GM23338 (cell line): ENCODE data around the gene AQP1. TPM values are rescaled to one million over a fixed set of nuclear protein-coding genes. Genes with fewer than 3 reads are reported as not detected.

Experiments used
- ATAC-seq: fragments of 200-7000 bp; cut with Tn5 transposase; 3 replicates; pipeline ENCODE4 v1.9.1; 2020
- DNase-seq: peaks from one replicate; pipeline ENCODE4 v3.0.0-alpha.2; 2015; ENCODE audit warnings: low spot score
- H2AFZ ChIP-seq: fragments of 200-600 bp; sonication (generic); 2 replicates; pipeline ENCODE4 v1.8.0; 2016; ENCODE audit warnings: antibody characterized with exemption, mild to moderate bottlenecking, moderate library complexity
- H3F3A ChIP-seq: fragments of 200-600 bp; sonication (generic); replicated peaks from 2 replicates; pipeline ENCODE4 v1.8.0; 2017; ENCODE audit warnings: antibody characterized with exemption, mixed run types, low read depth
- H3K27ac ChIP-seq: fragments of 200-600 bp; sonication (generic); 2 replicates; pipeline ENCODE4 v1.6.1; 2016; ENCODE audit warnings: low read depth
- H3K27me3 ChIP-seq: fragments of 200-600 bp; sonication (generic); 2 replicates; pipeline ENCODE4 v1.8.0; 2016; ENCODE audit warnings: mild to moderate bottlenecking, mixed run types, moderate library complexity; ENCODE audit not compliant: insufficient read depth
- H3K36me3 ChIP-seq: fragments of 200-600 bp; sonication (generic); 2 replicates; pipeline ENCODE4 v1.8.0; 2016; ENCODE audit warnings: mild to moderate bottlenecking; ENCODE audit not compliant: insufficient read depth
- H3K4me1 ChIP-seq: fragments of 200-600 bp; sonication (generic); 2 replicates; pipeline ENCODE4 v1.8.0; 2016; ENCODE audit warnings: mild to moderate bottlenecking, moderate library complexity; ENCODE audit not compliant: insufficient read depth
- H3K4me2 ChIP-seq: fragments of 200-600 bp; sonication (generic); 2 replicates; pipeline ENCODE4 v1.7.1; 2017; ENCODE audit warnings: mixed run types
- H3K4me3 ChIP-seq: fragments of 200-600 bp; sonication (generic); 2 replicates; pipeline ENCODE4 v1.6.1; 2016; ENCODE audit warnings: mixed run types
- H3K79me2 ChIP-seq: fragments of 200-600 bp; sonication (generic); replicated peaks from 2 replicates; pipeline ENCODE4 v1.8.0; 2017; ENCODE audit warnings: mild to moderate bottlenecking; ENCODE audit not compliant: insufficient read depth
- H3K9me2 ChIP-seq: fragments of 200-600 bp; sonication (generic); 2 replicates; pipeline ENCODE4 v1.8.0; 2017; ENCODE audit not compliant: insufficient read depth
- H4K20me1 ChIP-seq: fragments of 200-600 bp; sonication (generic); replicated peaks from 2 replicates; pipeline ENCODE4 v1.8.0; 2017; ENCODE audit warnings: mild to moderate bottlenecking; ENCODE audit not compliant: insufficient read depth
- H3K27ac Mint-ChIP-seq: 2 replicates; pipeline ENCODE4 v1.8.0; 2020; ENCODE audit warnings: inconsistent platforms, mild to moderate bottlenecking, moderate library complexity, mixed read lengths
- H3K27me3 Mint-ChIP-seq: 3 replicates; pipeline ENCODE4 v1.8.0; 2022; ENCODE audit warnings: low read depth, mild to moderate bottlenecking, moderate library complexity, mixed read lengths, inconsistent platforms; ENCODE audit not compliant: insufficient read depth, poor library complexity
- H3K36me3 Mint-ChIP-seq: 3 replicates; pipeline ENCODE4 v1.8.0; 2021; ENCODE audit warnings: low read depth, mild to moderate bottlenecking, inconsistent platforms, moderate library complexity, mixed read lengths
- H3K4me1 Mint-ChIP-seq: 3 replicates; pipeline ENCODE4 v1.8.0; 2020; ENCODE audit warnings: mild to moderate bottlenecking, inconsistent platforms, mixed read lengths
- H3K4me3 Mint-ChIP-seq: 3 replicates; pipeline ENCODE4 v1.8.0; 2021; ENCODE audit warnings: moderate library complexity, mild to moderate bottlenecking, inconsistent platforms, mixed read lengths
- H3K9me3 Mint-ChIP-seq: 3 replicates; pipeline ENCODE4 v1.8.0; 2020; ENCODE audit warnings: moderate library complexity, mild to moderate bottlenecking, inconsistent platforms, mixed read lengths
- CREB1 ChIP-seq: fragments of 250-450 bp; sonication (Bioruptor Pico); IDR thresholded peaks from 2 replicates; pipeline ENCODE4 v1.5.0; 2020; ENCODE audit warnings: low read depth, mild to moderate bottlenecking, moderate library complexity
- ETS1 ChIP-seq: IDR thresholded peaks from 2 replicates; pipeline ENCODE4 v1.6.1; 2016; ENCODE audit warnings: antibody characterized with exemption
- EZH2 ChIP-seq: fragments of 200-600 bp; sonication (generic); IDR thresholded peaks from one replicate; pipeline ENCODE4 v1.8.0; 2017; ENCODE audit warnings: antibody characterized with exemption, mild to moderate bottlenecking, low read depth; ENCODE audit not compliant: unreplicated experiment
- EZH2phosphoT487 ChIP-seq: fragments of 200-600 bp; sonication (generic); IDR thresholded peaks from one replicate; pipeline ENCODE4 v1.8.1; 2018; ENCODE audit warnings: antibody characterized with exemption; ENCODE audit not compliant: unreplicated experiment
- JUNB ChIP-seq: IDR thresholded peaks from one replicate; pipeline ENCODE4 v1.6.1; 2016; ENCODE audit warnings: antibody characterized with exemption; ENCODE audit not compliant: unreplicated experiment
- NANOG ChIP-seq: IDR thresholded peaks from 2 replicates; pipeline ENCODE4 v1.6.1; 2016; ENCODE audit warnings: antibody characterized with exemption, borderline replicate concordance
- POLR2AphosphoS5 ChIP-seq: IDR thresholded peaks from 2 replicates; pipeline ENCODE4 v1.6.1; 2016; ENCODE audit warnings: antibody characterized with exemption, low read depth
- STAT1 ChIP-seq: IDR thresholded peaks from one replicate; pipeline ENCODE4 v1.6.1; 2016; ENCODE audit warnings: antibody characterized with exemption; ENCODE audit not compliant: unreplicated experiment
- ZNF114 ChIP-seq: fragments of 250-450 bp; sonication (Bioruptor Pico); IDR thresholded peaks from 2 replicates; pipeline ENCODE4 v1.5.0; 2020; ENCODE audit warnings: mild to moderate bottlenecking, moderate library complexity
- ZNF331 ChIP-seq: fragments of 250-450 bp; sonication (Bioruptor Pico); IDR thresholded peaks from 2 replicates; pipeline ENCODE4 v1.5.0; 2020; ENCODE audit warnings: low read depth, mild to moderate bottlenecking, moderate library complexity
- polyA plus RNA-seq: library from polyadenylated mRNA; unstranded; fragments of >200 nt; fragmentation: Nextera tagmentation; extraction: Ambion mirVana; gene quantifications from 2 replicates; pipeline ENCODE4 v1.2.1, GENCODE V29; 2016
- total RNA-seq: library from RNA; depleted of rRNA; stranded (reverse); fragments of >200 nt; shearing (Covaris generic); gene quantifications from 2 replicates; pipeline ENCODE4 v1.2.3, GENCODE V29; 2014
- TF ChIP-seq, protein P1 (sequence below): fragments of 250-450 bp; sonication (Bioruptor Pico); IDR thresholded peaks from 2 replicates; pipeline ENCODE4 v1.5.0; 2020; ENCODE audit warnings: mild to moderate bottlenecking, moderate library complexity
- TF ChIP-seq, protein P2 (sequence below): IDR thresholded peaks from one replicate; pipeline ENCODE4 v1.6.1; 2018; ENCODE audit warnings: antibody characterized with exemption; ENCODE audit not compliant: unreplicated experiment
- TF ChIP-seq, protein P3 (sequence below), 2 experiments: fragments of 200-600 bp in 1 of 2; sonication (generic) in 1 of 2; conservative IDR thresholded peaks; 2 replicates each; pipeline versions ENCODE4 v1.5.1 to v1.6.1; 2016 to 2017; ENCODE audit warnings: antibody characterized with exemption in 2 of 2, low read depth in 2 of 2, mild to moderate bottlenecking in 2 of 2, moderate library complexity in 1 of 2

AQP1 gene
- total and polyA plus RNA-seq, 2 experiments from 2014 or later, result 0.28 TPM; not detected in 1

GRCh38 chr7:30874656-30875302 lies 36.9 kb upstream of the AQP1 start:
- H3K27me3 ChIP-seq, result no peaks in the 10 kb centered on the region

More at GRCh38 chr7:30874656-30875302, 36.9 kb upstream of the AQP1 start:
- Histone ChIP-seq H3K36me3 (no peaks in the 10 kb centered on the region), H3F3A (no peaks in the 10 kb centered on the region), H3K4me2 (no peak overlapping the region), H3K79me2 (no peaks in the 10 kb centered on the region), H3K4me1 (peaks cover 5% of the 10 kb centered on the region), H3K9me2 (peaks cover 6% of the 10 kb centered on the region; the same call in 1 of the 2 replicates), H3K27ac (no peak overlapping the region), H3K4me3 (no peak overlapping the region), H4K20me1 (no peaks in the 10 kb centered on the region), H2AFZ (no peak overlapping the region)
- H3K4me3 Mint-ChIP-seq, result no peak overlapping the region
- H3K4me1 Mint-ChIP-seq, result peaks cover 26% of the 10 kb centered on the region
- TF ChIP-seq CREB1, result no peak
- no peak for TF ChIP-seq ZNF331
- no peak for TF ChIP-seq JUNB
- no peak for TF ChIP-seq ZNF114 (CRISPR knock-in tag)
- TF ChIP-seq, protein P1, sequence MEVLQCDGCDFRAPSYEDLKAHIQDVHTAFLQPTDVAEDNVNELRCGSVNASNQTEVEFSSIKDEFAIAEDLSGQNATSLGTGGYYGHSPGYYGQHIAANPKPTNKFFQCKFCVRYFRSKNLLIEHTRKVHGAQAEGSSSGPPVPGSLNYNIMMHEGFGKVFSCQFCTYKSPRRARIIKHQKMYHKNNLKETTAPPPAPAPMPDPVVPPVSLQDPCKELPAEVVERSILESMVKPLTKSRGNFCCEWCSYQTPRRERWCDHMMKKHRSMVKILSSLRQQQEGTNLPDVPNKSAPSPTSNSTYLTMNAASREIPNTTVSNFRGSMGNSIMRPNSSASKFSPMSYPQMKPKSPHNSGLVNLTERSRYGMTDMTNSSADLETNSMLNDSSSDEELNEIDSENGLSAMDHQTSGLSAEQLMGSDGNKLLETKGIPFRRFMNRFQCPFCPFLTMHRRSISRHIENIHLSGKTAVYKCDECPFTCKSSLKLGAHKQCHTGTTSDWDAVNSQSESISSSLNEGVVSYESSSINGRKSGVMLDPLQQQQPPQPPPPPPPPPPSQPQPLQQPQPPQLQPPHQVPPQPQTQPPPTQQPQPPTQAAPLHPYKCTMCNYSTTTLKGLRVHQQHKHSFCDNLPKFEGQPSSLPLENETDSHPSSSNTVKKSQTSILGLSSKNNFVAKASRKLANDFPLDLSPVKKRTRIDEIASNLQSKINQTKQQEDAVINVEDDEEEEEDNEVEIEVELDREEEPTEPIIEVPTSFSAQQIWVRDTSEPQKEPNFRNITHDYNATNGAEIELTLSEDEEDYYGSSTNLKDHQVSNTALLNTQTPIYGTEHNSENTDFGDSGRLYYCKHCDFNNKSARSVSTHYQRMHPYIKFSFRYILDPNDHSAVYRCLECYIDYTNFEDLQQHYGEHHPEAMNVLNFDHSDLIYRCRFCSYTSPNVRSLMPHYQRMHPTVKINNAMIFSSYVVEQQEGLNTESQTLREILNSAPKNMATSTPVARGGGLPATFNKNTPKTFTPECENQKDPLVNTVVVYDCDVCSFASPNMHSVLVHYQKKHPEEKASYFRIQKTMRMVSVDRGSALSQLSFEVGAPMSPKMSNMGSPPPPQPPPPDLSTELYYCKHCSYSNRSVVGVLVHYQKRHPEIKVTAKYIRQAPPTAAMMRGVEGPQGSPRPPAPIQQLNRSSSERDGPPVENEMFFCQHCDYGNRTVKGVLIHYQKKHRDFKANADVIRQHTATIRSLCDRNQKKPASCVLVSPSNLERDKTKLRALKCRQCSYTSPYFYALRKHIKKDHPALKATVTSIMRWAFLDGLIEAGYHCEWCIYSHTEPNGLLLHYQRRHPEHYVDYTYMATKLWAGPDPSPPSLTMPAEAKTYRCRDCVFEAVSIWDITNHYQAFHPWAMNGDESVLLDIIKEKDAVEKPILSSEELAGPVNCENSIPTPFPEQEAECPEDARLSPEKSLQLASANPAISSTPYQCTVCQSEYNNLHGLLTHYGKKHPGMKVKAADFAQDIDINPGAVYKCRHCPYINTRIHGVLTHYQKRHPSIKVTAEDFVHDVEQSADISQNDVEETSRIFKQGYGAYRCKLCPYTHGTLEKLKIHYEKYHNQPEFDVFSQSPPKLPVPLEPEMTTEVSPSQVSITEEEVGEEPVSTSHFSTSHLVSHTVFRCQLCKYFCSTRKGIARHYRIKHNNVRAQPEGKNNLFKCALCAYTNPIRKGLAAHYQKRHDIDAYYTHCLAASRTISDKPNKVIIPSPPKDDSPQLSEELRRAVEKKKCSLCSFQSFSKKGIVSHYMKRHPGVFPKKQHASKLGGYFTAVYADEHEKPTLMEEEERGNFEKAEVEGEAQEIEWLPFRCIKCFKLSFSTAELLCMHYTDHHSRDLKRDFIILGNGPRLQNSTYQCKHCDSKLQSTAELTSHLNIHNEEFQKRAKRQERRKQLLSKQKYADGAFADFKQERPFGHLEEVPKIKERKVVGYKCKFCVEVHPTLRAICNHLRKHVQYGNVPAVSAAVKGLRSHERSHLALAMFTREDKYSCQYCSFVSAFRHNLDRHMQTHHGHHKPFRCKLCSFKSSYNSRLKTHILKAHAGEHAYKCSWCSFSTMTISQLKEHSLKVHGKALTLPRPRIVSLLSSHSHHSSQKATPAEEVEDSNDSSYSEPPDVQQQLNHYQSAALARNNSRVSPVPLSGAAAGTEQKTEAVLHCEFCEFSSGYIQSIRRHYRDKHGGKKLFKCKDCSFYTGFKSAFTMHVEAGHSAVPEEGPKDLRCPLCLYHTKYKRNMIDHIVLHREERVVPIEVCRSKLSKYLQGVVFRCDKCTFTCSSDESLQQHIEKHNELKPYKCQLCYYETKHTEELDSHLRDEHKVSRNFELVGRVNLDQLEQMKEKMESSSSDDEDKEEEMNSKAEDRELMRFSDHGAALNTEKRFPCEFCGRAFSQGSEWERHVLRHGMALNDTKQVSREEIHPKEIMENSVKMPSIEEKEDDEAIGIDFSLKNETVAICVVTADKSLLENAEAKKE (CRISPR knock-in tag), result no peak
- TF ChIP-seq, protein P2, sequence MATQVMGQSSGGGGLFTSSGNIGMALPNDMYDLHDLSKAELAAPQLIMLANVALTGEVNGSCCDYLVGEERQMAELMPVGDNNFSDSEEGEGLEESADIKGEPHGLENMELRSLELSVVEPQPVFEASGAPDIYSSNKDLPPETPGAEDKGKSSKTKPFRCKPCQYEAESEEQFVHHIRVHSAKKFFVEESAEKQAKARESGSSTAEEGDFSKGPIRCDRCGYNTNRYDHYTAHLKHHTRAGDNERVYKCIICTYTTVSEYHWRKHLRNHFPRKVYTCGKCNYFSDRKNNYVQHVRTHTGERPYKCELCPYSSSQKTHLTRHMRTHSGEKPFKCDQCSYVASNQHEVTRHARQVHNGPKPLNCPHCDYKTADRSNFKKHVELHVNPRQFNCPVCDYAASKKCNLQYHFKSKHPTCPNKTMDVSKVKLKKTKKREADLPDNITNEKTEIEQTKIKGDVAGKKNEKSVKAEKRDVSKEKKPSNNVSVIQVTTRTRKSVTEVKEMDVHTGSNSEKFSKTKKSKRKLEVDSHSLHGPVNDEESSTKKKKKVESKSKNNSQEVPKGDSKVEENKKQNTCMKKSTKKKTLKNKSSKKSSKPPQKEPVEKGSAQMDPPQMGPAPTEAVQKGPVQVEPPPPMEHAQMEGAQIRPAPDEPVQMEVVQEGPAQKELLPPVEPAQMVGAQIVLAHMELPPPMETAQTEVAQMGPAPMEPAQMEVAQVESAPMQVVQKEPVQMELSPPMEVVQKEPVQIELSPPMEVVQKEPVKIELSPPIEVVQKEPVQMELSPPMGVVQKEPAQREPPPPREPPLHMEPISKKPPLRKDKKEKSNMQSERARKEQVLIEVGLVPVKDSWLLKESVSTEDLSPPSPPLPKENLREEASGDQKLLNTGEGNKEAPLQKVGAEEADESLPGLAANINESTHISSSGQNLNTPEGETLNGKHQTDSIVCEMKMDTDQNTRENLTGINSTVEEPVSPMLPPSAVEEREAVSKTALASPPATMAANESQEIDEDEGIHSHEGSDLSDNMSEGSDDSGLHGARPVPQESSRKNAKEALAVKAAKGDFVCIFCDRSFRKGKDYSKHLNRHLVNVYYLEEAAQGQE, result no peak
- no peak for TF ChIP-seq STAT1
- no peak for TF ChIP-seq EZH2
- TF ChIP-seq ETS1, result no peak
- TF ChIP-seq EZH2phosphoT487, result no peak
- TF ChIP-seq, protein P3, sequence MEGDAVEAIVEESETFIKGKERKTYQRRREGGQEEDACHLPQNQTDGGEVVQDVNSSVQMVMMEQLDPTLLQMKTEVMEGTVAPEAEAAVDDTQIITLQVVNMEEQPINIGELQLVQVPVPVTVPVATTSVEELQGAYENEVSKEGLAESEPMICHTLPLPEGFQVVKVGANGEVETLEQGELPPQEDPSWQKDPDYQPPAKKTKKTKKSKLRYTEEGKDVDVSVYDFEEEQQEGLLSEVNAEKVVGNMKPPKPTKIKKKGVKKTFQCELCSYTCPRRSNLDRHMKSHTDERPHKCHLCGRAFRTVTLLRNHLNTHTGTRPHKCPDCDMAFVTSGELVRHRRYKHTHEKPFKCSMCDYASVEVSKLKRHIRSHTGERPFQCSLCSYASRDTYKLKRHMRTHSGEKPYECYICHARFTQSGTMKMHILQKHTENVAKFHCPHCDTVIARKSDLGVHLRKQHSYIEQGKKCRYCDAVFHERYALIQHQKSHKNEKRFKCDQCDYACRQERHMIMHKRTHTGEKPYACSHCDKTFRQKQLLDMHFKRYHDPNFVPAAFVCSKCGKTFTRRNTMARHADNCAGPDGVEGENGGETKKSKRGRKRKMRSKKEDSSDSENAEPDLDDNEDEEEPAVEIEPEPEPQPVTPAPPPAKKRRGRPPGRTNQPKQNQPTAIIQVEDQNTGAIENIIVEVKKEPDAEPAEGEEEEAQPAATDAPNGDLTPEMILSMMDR (conservative IDR thresholded peaks at IDR 0.05; ENCODE audit: low read depth in 2 of 2), result no peak
- no peak for TF ChIP-seq NANOG
- TF ChIP-seq POLR2AphosphoS5, result no peak
- H3K27me3 Mint-ChIP-seq, result peaks cover 5% of the 10 kb centered on the region
- no peak overlapping the region for H3K27ac Mint-ChIP-seq
- peaks cover 13% of the 10 kb centered on the region for H3K36me3 Mint-ChIP-seq
- peaks cover 3% of the 10 kb centered on the region; the same call in 1 of the 3 replicates for H3K9me3 Mint-ChIP-seq
- no peak for DNase-seq
- ATAC-seq, result no peak
